Medulla oblongata (tissue), 1 donor: ENCODE results near the gene ABCB8.
"Not testable (repeated sequence)": the region's sequence is repeated elsewhere in the genome, so short reads cannot be mapped to it uniquely, and the experiment has no call there.

Experiments
- DNase-seq: peaks from one replicate; pipeline ENCODE4 v3.0.0-alpha.2; 2015; ENCODE audit errors: extremely low spot score

Gene ABCB8

DNA sequence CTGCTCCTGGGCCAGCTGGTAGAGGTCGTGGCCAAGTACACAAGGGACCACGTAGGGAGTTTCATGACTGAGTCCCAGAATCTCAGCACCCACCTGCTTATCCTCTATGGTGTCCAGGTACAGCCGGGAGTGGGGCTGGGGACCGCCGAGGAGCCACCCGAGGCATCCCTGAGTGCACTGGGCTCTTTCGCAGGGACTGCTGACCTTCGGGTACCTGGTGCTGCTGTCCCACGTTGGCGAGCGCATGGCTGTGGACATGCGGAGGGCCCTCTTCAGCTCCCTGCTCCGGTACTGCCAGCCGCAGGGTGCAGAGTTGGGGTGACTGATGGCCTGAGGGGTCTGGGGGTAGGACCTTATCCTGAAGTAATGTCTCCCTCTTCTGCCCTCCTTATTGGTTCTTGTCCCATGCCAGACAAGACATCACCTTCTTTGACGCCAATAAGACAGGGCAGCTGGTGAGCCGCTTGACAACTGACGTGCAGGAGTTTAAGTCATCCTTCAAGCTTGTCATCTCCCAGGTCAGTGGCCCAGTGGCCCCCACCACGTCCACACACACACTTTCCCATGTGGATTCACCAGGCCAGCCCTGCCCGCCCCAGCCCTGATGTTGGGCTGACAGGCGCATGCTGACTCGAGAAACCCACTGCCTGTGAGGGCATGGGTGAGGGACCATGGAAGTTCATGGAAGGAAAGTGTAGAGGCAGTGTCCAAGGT, 6.2 kb downstream of the ABCB8 start:
- DNase-seq = no peak

DNA sequence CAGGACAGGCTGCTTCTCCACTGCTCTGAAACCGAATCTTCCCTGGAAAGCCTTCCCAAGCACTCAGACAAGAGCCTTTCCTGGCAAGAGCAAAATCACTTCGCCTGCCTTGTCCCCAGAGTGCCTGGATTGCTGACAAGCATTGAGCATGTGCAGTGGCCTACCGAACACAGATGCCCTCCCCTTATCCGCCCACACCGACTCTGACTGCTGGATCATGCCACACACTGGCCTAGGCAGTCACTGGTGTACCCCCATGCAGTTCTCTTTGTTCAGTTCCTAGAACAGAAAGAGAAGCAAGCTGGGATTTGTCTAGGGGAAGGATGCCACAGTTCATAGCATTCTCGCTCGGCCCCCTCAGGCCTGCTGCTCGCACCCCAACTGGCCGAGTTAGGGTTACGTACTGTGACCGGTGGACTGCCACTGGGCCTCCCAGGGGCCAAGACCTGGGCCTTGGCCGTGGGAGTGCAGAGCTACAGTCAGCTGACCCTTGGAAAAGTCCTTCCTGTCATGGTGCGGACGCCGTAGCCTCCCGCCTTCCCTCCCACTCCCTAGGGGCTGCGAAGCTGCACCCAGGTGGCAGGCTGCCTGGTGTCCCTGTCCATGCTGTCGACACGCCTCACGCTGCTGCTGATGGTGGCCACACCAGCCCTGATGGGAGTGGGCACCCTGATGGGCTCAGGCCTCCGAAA, 6.9 kb downstream of the ABCB8 start:
- no peak for DNase-seq

DNA sequence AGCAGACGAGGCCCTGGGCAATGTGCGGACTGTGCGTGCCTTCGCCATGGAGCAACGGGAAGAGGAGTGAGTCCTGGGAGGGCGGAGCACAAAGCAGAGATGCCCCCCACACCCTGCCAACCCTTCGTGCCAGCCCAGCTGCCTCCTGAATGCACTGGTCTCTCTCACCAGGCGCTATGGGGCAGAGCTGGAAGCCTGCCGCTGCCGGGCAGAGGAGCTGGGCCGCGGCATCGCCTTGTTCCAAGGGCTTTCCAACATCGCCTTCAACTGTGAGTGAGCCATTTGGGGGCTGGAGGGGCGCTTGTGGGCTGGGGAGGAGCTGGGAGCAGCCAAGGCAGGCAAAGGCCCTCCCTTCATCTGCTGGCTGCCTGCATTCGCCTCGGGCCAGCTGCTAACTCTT, 7.7 kb downstream of the ABCB8 start:
- no peak for DNase-seq

DNA sequence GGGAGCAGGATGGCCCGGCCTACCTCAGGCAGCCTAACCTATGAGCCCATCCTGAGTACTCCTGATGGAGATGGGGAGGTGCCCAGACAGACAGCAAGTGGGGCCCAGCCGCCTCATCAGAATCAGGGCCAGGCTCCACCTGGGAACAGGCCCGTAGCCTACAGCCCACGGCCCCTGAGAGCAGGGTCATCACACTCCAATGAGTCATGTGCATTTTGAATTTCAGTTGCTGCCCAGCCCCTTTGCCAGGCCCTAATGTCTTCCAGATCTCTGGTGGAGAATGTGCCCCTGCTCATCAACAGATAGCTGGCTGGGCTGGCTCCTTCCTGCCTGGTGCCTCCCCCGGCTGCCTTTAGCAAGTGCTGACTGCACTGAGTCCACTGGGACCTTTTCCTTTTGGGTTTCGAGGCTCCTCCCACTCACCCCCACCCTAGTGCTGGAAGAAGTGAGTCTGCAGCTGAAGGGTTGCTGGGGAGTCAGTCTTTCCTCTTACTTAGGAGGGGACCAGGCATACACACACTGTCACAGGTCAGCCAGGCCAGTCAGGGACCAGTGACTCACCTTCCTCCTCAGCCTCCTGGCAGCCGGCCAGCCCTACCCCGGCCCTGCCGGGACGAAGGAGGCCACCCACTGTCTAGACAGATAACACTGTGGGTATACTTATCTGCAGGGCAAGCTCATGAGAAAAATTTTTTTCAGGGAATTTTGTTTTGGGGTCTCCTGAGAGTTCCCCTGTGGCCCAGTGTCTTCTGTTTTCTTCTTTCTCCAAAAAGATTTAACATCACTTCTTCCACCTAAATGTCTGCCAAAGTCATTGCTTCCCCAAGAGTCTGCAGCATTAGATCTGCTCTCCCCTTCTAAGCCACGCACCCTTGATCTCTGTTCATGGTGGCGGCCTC, 10.9 kb downstream of the ABCB8 start:
- no peak for DNase-seq

DNA sequence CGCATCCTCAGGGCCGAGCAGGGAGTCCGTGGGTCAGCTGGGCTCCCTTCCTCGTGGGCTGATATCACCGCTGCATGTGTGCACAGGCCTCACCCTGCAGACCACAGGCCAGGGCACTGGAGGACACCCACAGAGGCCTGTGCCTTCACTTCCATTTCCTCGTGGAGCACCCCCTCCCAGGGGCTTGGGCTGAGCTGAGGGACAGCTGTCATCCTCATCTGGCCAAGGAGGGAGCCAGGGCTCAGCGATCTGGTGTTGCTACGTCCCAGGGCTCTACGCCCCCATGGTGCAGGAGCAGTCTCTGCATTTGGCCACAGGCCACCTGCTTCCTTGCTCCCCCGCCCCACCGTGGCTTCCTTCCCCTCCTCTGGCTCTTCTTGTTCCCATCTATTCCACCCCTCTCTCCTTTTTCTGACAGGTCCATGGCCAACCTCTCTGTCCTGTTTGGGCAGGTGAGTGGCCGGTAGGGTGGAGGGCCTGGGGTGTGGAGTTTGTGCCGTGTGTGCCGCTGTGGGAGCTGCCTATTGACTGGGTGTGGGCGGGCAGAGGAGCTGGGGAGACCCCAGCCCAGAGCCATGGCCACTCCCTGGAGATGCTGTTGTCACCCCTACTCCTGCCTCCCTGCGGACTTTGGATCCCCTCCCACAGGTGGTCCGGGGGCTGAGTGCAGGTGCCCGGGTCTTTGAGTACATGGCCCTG, 11.7 kb downstream of the ABCB8 start:
- no peak for DNase-seq

DNA sequence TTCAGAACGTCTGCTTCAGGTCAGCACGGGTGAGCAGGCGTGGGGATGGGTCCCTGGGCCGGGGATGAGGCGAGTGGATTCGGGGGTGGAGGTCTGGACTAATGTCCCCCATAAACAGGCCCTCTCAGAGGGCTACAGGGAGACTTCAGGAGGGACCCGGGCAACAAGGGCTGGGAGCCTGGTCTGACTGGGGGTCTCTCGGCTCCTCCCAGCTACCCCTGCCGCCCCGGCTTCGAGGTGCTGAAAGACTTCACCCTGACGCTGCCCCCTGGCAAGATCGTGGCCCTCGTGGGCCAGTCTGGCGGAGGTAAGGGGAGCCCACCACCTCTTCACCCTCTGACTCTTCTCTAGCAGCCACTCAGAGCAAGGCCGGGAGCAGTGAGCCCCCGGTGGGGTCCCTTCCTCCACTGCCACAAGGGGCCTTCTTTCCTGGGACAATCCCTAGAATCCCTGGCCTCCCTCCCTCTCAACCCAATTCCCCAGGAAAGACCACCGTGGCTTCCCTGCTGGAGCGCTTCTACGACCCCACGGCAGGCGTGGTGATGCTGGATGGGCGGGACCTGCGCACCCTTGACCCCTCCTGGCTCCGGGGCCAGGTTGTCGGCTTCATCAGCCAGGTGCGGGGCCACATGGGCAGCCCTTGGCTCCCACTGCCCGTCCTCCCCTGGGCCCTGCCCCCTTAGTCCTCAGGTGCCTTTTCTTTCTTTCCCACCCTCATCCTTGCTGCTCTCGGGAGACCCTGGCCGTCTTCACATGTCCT, 12.5 kb downstream of the ABCB8 start:
- no peak for DNase-seq

DNA sequence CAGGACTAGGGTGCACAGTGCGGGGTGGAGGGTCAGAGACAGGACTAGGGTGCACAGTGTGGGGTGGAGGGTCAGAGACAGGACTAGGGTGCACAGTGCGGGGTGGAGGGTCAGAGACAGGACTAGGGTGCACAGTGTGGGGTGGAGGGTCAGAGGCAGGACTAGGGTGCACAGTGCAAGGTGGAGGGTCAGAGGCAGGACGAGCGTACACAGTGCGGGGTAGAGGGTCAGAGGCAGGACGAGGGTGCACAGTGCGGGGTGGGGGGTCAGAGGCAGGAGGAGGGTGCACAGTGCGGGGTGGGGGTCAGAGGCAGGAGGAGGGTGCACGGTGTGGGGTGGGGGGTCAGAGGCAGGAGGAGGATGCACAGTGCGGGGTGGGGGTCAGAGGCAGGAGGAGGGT, 15.2 kb downstream of the ABCB8 start:
- DNase-seq = not testable (repeated sequence)

DNA sequence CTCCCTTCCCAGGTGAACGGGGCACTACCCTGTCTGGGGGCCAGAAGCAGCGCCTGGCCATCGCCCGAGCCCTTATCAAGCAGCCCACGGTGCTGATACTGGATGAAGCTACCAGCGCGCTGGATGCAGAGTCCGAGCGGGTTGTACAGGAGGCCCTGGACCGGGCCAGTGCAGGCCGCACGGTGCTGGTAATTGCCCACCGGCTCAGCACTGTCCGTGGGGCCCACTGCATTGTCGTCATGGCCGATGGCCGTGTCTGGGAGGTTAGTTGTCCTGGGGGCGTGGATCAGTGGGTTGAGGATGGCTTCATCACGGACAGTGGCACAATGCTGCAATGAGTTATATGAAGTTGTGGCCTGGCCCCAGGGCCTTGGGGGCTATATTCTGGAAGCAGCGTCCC, 15.7 kb downstream of the ABCB8 start:
- DNase-seq = no peak

DNA sequence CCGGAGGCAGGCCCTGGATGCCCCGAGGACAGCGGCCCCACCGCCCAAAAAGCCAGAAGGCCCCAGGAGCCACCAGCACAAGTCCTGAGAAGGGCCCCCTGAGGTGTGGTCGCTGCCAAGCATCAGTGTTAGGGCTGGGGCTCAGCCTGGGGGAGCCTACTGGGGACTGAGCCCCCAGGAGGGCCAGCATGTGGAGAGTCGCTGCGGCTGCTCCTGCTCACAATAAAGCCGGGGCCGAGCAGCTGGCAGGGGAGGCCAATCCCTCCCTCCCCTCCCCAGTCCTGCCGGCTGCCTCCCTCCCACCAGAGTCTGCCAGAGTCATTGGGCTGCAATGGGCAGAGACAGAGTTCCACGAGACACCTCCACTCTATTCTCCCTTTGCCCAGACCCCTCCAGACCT, 17.0 kb downstream of the ABCB8 start:
- DNase-seq = no peak

DNA sequence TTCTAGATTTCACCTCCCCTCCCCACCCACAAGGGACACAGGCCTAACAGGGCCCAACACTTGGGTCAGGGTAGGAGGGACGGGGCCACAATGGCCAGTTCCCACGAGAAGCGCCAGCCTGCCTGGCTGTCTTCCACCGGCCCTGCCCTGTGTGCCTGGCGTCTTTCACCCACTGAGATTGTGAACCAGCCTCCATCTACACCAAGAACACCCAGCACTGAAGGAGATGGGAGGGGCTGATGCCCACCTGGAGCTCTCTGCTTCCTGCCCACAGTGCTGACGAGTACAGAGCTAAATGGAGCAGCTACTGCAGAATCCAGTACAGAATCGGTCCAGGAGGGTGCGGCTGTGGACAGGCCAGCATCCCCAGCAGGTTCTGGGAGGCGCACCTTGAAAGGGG, 17.7 kb downstream of the ABCB8 start:
- DNase-seq = no peak

DNA sequence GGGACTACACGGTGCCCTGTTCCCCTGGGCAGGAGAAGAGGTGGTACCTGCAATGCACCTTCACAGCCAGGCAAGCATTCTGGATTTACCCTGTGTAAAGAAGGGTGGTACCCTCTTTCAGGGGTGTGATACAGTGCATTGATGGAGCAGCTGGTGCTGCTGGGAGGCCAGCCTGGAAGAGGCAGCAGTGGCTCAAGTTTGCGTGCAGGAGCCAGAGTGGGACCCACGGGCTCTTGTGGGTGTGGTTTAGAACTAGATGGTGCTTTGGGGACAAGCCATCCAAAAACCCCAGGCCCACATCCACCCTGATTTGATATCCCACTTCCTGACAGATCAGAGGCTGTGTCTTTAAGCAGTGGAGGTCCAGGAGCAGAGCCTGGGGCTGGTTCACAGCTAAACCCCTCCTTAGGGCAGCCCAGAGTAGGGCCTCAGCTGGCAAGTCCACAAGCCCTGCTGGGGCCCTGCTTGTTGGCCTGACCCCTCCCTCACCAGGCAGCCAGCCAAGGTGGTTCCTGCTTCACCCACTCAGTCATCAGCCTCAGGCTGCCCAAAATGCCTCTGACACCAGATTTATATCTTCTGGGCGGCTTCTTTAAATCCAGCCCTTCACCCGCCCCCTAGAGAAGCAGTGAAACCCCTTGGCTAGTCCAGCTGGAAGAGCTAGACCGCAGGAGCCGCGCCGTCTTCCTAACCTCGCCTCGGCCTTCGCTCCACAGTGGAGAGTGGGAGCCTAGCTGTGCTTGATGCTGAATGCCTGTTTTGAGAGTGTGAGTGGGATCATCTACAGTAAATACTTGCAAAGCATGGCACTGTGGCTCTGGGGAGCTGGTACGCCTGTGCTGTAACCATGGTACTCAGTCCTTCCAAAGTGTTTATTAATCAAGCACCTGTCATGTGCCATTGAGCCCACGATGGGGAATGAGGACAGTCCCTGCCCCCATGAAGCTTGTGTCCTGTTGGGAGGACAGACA, 18.6 kb downstream of the ABCB8 start:
- DNase-seq = no peak

DNA sequence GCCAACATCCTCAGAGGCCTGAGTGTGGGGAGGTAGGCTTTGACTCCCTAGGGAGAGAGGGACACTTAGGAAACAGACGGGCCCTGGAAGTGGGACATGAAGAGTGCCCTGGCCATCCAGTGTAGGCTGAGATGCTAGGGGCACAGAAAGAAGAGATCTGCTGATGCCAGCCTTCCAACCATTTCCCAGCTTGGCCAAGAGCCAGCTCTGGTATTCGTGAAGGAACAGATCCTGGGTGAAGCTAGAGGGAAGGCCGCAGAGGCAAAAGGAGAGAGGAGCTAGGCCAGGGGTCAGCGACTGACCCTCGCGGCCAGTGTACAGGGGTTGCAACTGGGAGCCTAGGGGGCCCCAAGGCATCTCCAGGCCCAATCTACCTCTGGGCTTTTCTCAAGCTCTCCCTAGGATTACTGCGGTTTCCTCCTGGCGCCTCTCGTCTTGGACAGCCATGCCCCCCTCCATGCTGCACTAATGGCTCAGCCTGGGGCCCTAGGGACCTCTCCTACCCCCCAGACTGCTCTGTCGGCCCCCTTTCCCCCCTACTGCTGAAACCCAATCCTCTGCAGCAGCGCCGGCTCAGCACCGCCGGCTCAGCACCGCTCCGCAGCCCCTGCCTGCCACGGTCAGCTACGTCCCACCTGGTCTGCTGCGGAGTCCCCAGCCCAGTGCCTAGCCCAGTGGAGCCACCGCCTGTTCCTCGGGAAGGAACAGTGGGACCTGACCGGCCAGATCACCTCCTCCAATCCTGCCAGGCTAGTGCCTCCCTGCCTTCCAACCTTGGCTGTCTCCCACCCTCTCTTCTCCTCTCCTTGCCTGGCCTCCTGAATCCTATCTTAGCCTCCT, 19.9 kb downstream of the ABCB8 start, which contains the start of gene ASIC3:
TSS of gene ASIC3 (plus strand) at position 556 of the 840 bp plus-strand sequence. CDS start 355 bp downstream, outside the sequence.
- no peak for DNase-seq

DNA sequence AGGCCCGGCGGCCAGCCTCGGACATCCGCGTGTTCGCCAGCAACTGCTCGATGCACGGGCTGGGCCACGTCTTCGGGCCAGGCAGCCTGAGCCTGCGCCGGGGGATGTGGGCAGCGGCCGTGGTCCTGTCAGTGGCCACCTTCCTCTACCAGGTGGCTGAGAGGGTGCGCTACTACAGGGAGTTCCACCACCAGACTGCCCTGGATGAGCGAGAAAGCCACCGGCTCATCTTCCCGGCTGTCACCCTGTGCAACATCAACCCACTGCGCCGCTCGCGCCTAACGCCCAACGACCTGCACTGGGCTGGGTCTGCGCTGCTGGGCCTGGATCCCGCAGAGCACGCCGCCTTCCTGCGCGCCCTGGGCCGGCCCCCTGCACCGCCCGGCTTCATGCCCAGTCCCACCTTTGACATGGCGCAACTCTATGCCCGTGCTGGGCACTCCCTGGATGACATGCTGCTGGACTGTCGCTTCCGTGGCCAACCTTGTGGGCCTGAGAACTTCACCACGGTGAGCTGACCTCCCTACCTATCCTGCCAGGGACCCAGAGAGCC, 20.7 kb downstream of the ABCB8 start:
- no peak for DNase-seq

DNA sequence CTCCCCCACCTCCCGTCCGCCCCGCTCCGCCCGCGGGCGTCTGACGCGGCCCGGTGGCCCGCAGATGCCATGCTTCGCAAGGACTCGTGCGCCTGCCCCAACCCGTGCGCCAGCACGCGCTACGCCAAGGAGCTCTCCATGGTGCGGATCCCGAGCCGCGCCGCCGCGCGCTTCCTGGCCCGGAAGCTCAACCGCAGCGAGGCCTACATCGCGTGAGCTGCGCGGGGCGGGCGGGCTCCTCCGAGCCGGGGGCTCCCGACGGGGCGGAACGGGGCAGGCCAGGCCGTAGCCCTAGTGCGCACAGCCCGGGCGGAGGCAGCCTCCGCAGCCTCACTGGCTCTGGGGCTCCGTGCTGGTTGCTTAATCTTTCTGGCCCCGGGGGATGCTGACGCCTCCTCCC, 22.9 kb downstream of the ABCB8 start:
- DNase-seq = no peak

DNA sequence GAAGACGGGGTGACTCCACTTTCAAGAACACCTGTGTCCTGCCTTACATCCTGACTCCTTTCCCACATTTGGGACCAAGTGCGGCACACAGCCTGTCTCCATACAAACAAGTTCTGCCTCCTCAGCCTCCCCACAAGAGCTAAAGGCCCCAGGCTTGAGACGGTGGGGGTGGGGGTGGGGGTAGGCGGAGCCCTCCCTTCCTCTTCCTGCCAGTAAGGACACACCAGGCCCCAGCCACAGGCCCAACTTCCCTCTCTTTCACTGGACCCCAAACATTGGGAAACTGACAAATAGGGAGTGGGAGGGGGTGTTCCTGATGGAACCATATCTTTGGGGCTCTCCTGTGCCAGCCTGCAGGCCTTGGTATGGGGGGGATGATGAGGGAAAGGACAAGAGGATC, 24.8 kb downstream of the ABCB8 start:
- DNase-seq = no peak

DNA sequence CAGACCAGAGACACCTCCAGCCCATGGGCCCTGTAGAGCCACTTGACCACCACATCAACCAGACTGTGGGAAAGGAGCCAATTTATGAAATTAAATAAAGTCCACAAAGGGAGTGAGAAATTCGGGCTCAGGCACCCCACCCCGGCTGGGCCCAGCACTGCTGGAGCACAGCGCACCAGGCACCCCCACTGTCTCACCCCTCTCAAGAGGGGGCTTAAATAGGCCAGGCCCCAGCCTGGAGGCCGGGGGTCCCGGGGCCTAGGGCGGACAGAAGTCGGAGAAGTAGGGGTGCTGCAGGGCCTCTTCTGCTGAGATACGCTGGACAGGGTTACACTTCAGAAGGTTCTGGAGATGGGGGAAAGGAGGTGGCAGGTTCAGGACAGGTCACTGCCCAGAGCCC, 25.5 kb downstream of the ABCB8 start:
- no peak for DNase-seq

DNA sequence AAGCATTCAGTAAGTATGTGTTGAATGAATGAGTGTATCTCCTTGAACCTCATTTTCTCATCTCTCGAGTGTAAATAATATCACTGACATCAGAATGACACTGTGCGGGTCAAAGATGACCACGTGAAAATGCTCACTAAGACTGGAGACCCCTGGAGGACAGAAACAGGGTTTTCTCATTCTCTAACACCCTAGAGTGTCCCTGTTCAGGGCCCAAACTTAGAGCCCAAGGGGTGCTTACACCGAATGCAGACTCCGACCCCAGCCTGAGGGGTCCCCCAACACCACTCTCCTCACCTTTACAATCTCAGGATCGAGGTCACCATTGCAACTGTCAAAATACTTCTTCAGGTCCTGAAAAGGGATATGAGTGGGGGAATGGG, 28.0 kb downstream of the ABCB8 start:
- DNase-seq = no peak

DNA sequence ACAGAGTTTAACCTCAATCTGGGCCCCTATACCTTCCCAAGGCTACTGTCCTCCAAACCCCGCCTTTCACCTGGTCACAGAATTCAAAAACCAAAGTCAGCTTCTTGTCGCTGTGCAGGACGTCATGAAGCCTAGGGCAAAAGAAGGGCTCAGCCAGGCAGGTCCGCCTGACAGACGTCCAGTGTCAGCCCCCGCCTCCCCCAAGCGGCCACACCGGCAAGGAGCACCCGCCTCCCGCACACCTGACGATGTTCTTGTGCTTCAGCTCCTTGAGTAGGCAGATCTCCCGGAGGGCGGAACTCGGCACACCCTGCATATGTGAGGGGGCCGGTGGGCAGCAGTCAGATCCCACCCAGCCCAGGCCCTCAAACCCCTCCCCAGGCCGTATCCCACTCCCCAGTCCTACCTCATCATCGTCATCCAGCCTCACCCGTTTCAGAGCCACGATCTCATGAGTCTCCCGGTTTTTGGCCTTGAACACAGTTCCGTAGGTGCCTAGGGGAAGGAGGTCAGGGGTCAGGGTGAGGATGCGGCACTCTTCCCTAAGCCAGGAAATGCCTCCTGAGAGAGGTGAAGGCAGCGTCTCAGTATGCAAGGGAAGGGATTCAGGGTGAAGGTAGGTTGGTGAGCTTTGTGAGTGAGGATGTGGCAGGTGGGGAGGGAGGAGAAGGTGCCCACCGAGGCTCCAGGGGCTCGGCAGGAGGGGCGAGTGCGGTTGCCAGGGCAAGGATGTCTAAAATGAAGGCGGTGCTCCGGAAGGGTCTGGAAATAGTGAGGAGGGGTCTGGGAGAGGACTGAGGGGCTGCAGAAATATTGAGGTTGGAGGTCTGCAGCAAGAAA, 28.6 kb downstream of the ABCB8 start:
- DNase-seq = no peak
